B cell (primary cell): ENCODE data around the gene PGBD5. TPM values are rescaled to one million over a fixed set of nuclear protein-coding genes. Genes with fewer than 3 reads are reported as not detected.

Source experiments
- ATAC-seq: fragments of 200-7000 bp; cut with Tn5 transposase; one replicate; pipeline ENCODE4 v1.10.0; 2021; ENCODE audit warnings: low read depth, mild to moderate bottlenecking, moderate number of reproducible peaks, moderate library complexity
- CTCF ChIA-PET: fragments of 350-600 bp; sonication (Branson Sonifier 250); formaldehyde crosslinking; loops from one replicate; lab custom pipeline; 2021; ENCODE audit warnings: antibody characterized with exemption, inconsistent platforms; lab: Charles Lee
- POLR2A ChIA-PET: fragments of 350-600 bp; sonication (Branson Sonifier 250); formaldehyde crosslinking; loops from one replicate; lab custom pipeline; 2021; ENCODE audit warnings: antibody characterized with exemption; lab: Charles Lee
- DNase-seq: peaks from one replicate; pipeline ENCODE4 v3.0.0; 2013
- H2AFZ ChIP-seq: 2 replicates; pipeline ENCODE4 v1.6.1; 2012; ENCODE audit warnings: mild to moderate bottlenecking, low read depth, low read length; ENCODE audit not compliant: insufficient read depth, poor library complexity, severe bottlenecking
- H3K27ac ChIP-seq, 2 donors: 1 replicate in 1 of 2; 2 replicates in 1 of 2; pipeline ENCODE4 v1.5.1; 2012 to 2013; ENCODE audit warnings: low read length in 2 of 2, mild to moderate bottlenecking in 2 of 2, moderate library complexity in 1 of 2
- H3K27me3 ChIP-seq, 4 experiments: fragments of 200-600 bp in 1 of 4; sonication (generic) in 1 of 4; replicated peaks in 1 of 4; 1 replicate in 2 of 4; 2 replicates in 2 of 4; pipeline versions ENCODE4 v1.6.1 to v1.7.0; 2013 to 2016; ENCODE audit warnings: low read length in 3 of 4, mild to moderate bottlenecking in 2 of 4, mixed read lengths in 1 of 4, moderate library complexity in 1 of 4; ENCODE audit not compliant: insufficient read depth in 4 of 4, control insufficient read depth in 3 of 4; ENCODE audit errors: control extremely low read depth in 1 of 4
- H3K36me3 ChIP-seq, 2 experiments: replicated peaks in 1 of 2; 1 replicate in 1 of 2; 2 replicates in 1 of 2; pipeline versions ENCODE4 v1.6.1 to v1.7.1; 2013; ENCODE audit warnings: low read length in 1 of 2; ENCODE audit not compliant: insufficient read depth in 2 of 2, control insufficient read depth in 1 of 2; ENCODE audit errors: control extremely low read depth in 1 of 2, extremely low read depth in 1 of 2
- H3K4me1 ChIP-seq, 2 donors: fragments of 200-600 bp in 1 of 2; sonication (generic) in 1 of 2; 1 replicate in 1 of 2; 2 replicates in 1 of 2; pipeline versions ENCODE4 v1.5.1 to v1.6.1; 2013 to 2017; ENCODE audit warnings: low read length in 2 of 2; ENCODE audit not compliant: control insufficient read depth in 2 of 2, insufficient read depth in 2 of 2
- H3K4me2 ChIP-seq: replicated peaks from 2 replicates; pipeline ENCODE3; 2012; ENCODE audit warnings: mild to moderate bottlenecking, low read depth, low read length; ENCODE audit not compliant: poor library complexity, severe bottlenecking
- H3K4me3 ChIP-seq, 5 experiments: fragments of 200-600 bp in 1 of 5; sonication (generic) in 1 of 5; 1 replicate in 3 of 5; 2 replicates in 2 of 5; pipeline versions ENCODE4 v1.5.1 to v1.7.0; 2011 to 2016; ENCODE audit warnings: low read length in 4 of 5, mild to moderate bottlenecking in 4 of 5, low read depth in 2 of 5, control low read depth in 1 of 5, moderate library complexity in 1 of 5; ENCODE audit not compliant: insufficient read depth in 1 of 5; ENCODE audit errors: control extremely low read depth in 1 of 5, extremely low read depth in 1 of 5
- H3K79me2 ChIP-seq: fragments of 200-600 bp; sonication (generic); one replicate; pipeline ENCODE4 v1.6.0; 2016; ENCODE audit warnings: low read length; ENCODE audit not compliant: control insufficient read depth, insufficient read depth
- H3K9ac ChIP-seq: fragments of 200-600 bp; sonication (generic); 2 replicates; pipeline ENCODE4 v1.6.1; 2017; ENCODE audit warnings: mild to moderate bottlenecking, low read length, moderate library complexity
- H3K9me3 ChIP-seq, 3 donors: one replicate each; pipeline versions ENCODE4 v1.6.1 to v1.7.1; 2013; ENCODE audit warnings: low read length in 2 of 3; ENCODE audit not compliant: control insufficient read depth in 2 of 3, insufficient read depth in 1 of 3; ENCODE audit errors: control extremely low read depth in 1 of 3
- H4K20me1 ChIP-seq: 2 replicates; pipeline ENCODE4 v1.6.0; 2012; ENCODE audit warnings: mild to moderate bottlenecking, low read length; ENCODE audit not compliant: insufficient read depth, control insufficient read depth, poor library complexity, severe bottlenecking
- H3K27ac Mint-ChIP-seq: one replicate; pipeline ENCODE4 v1.8.0; 2021; ENCODE audit warnings: mixed read lengths
- H3K27me3 Mint-ChIP-seq: one replicate; pipeline ENCODE4 v1.8.0; 2021; ENCODE audit warnings: mixed read lengths
- H3K4me1 Mint-ChIP-seq: one replicate; pipeline ENCODE4 v1.8.0; 2021; ENCODE audit warnings: mixed read lengths
- H3K4me3 Mint-ChIP-seq: one replicate; pipeline ENCODE4 v1.8.0; 2021; ENCODE audit warnings: mixed read lengths
- H3K9me3 Mint-ChIP-seq: one replicate; pipeline ENCODE4 v1.8.0; 2022; ENCODE audit warnings: mixed read lengths; ENCODE audit not compliant: insufficient read depth
- EZH2 ChIP-seq: IDR thresholded peaks from 2 replicates; pipeline ENCODE4 v1.6.1; 2012; ENCODE audit warnings: borderline replicate concordance, low read depth, mild to moderate bottlenecking, moderate library complexity, low read length; ENCODE audit not compliant: insufficient read depth, poor library complexity, severe bottlenecking
- WGBS: methylation state at CpG from one replicate; pipeline ENCODE4 v1.1.5; 2013; ENCODE audit warnings: missing lambda C conversion rate; ENCODE audit not compliant: insufficient coverage; 5-methylcytosine and 5-hydroxymethylcytosine counted together
- intact Hi-C: fragments of 100-400 bp; cut with micrococcal nuclease; formaldehyde crosslinking; loops from one replicate; pipeline ENCODE4 v1.10.0; 2022
- polyA plus RNA-seq: library from polyadenylated mRNA; depleted of rRNA; stranded (reverse); fragments of >200 nt; gene quantifications from 2 replicates; pipeline ENCODE4 v1.2.3, GENCODE V29; 2012
- total RNA-seq, 2 donors: library from RNA; stranded (reverse); fragments of 120-200 nt in 1 of 2; gene quantifications; 1 replicate in 1 of 2; 2 replicates in 1 of 2; pipeline versions ENCODE4 v1.2.3 to v1.2.4, GENCODE V29; 2013 to 2022
- TF ChIP-seq, protein P1 (sequence below): fragments of 200-600 bp; IDR thresholded peaks from one replicate; pipeline ENCODE4 v1.8.0; 2022; ENCODE audit warnings: antibody characterized with exemption, mild to moderate bottlenecking

Gene PGBD5
- total and polyA plus RNA-seq, 2 donors (not counting 1 experiment from before 2014, with no cell fraction given), result 0.07 TPM; not detected in 1

DNA sequence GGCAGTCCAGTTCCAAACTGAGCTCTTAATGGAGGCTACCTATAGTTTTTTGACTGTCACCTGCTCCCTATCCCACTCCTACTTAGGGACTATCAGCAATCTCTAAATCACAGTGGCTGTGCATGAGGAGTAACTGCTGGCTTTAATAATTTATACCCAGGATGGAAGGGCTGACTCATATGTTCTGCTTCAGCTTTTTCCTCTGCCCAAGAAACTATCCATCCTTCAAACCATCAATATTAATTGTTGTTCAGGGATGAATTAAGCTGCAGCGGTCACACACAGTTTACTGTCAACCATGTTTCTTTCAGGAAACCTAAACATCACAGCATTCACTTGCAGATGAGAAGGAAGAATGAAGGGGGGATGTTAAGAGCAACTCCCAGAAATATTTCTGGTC, 9.0 kb upstream of the PGBD5 start:
- intact Hi-C loops, result no loop called here
- no peak overlapping the region for H3K9ac ChIP-seq
- no peak overlapping the region for H3K4me2 ChIP-seq
- ATAC-seq (no peak), DNase-seq (no peak)
- H3K4me3 Mint-ChIP-seq, result no peak overlapping the region
- no peak overlapping the region for H3K27ac ChIP-seq
- peaks cover 0 to 3% (median 0%) of the 10 kb centered on the region in 3 donors for H3K9me3 ChIP-seq
- no peak overlapping the region for H2AFZ ChIP-seq
- H3K27me3 ChIP-seq, result peaks cover 0 to 9% (median 3%) of the 10 kb centered on the region in 4 experiments
- H4K20me1 ChIP-seq, result no peaks in the 10 kb centered on the region
- no CpG with 5 or more reads among the region's 1 CpG for WGBS
- ChIA-PET CTCF (no interaction called here), POLR2A (no interaction called here)
- H3K9me3 Mint-ChIP-seq, result peaks cover 2% of the 10 kb centered on the region
- peaks cover 12% of the 10 kb centered on the region for H3K27me3 Mint-ChIP-seq
- no peak overlapping the region for H3K4me3 ChIP-seq
- no peaks in the 10 kb centered on the region for H3K79me2 ChIP-seq
- no peaks in the 10 kb centered on the region for H3K4me1 Mint-ChIP-seq
- H3K27ac Mint-ChIP-seq, result no peak overlapping the region
- no peaks in the 10 kb centered on the region for H3K36me3 ChIP-seq
- no peaks in the 10 kb centered on the region for H3K4me1 ChIP-seq
- TF ChIP-seq EZH2, result no peak
- TF ChIP-seq, protein P1, sequence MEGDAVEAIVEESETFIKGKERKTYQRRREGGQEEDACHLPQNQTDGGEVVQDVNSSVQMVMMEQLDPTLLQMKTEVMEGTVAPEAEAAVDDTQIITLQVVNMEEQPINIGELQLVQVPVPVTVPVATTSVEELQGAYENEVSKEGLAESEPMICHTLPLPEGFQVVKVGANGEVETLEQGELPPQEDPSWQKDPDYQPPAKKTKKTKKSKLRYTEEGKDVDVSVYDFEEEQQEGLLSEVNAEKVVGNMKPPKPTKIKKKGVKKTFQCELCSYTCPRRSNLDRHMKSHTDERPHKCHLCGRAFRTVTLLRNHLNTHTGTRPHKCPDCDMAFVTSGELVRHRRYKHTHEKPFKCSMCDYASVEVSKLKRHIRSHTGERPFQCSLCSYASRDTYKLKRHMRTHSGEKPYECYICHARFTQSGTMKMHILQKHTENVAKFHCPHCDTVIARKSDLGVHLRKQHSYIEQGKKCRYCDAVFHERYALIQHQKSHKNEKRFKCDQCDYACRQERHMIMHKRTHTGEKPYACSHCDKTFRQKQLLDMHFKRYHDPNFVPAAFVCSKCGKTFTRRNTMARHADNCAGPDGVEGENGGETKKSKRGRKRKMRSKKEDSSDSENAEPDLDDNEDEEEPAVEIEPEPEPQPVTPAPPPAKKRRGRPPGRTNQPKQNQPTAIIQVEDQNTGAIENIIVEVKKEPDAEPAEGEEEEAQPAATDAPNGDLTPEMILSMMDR, result no peak

DNA sequence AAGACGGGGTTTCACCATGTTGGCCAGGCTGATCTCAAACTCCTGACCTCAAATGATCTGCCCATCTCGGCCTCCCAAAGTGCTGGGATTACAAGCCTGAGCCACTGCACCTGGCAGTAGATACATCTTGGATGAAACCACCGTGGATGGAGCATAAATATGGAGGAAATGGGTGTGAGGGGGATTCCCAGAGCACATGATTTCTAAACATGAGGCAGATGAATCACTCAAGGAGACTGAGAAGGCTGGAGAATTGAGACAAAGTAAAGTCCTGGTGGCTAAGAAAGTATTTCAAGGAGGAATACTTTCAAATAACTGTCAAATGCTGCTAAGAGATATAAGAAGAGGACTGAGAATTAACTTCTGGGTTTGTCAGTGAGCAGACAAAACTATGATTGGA, 5.4 kb upstream of the PGBD5 start:
- WGBS, result 77% methylated on average over 3 of the region's 3 CpGs

More for the DNA sequence above, 5.4 kb upstream of the PGBD5 start:
- Histone ChIP-seq H3K9ac (no peak overlapping the region), H3K4me3 (no peak overlapping the region), H3K4me2 (no peak overlapping the region), H3K9me3 (peaks cover 0 to 6% (median 0%) of the 10 kb centered on the region in 3 donors), H3K79me2 (no peaks in the 10 kb centered on the region), H2AFZ (no peak overlapping the region), H4K20me1 (no peaks in the 10 kb centered on the region), H3K36me3 (no peaks in the 10 kb centered on the region), H3K27ac (no peak overlapping the region), H3K4me1 (peaks cover 6% of the 10 kb centered on the region in 2 donors), H3K27me3 (peaks cover 0 to 24% (median 21%) of the 10 kb centered on the region in 4 experiments)
- DNase-seq (no peak), ATAC-seq (no peak)
- TF ChIP-seq, protein P1, result no peak
- TF ChIP-seq EZH2, result no peak
- Mint-ChIP-seq H3K27ac (no peak overlapping the region), H3K4me3 (no peak overlapping the region), H3K27me3 (peaks cover 28% of the 10 kb centered on the region), H3K4me1 (peaks cover 5% of the 10 kb centered on the region), H3K9me3 (no peaks in the 10 kb centered on the region)
- POLR2A ChIA-PET, result no interaction called here
- CTCF ChIA-PET, result no interaction called here
- intact Hi-C loops, result no loop called here
